Ectodermal cell (in vitro differentiated cells): ENCODE data around the gene MYH10.
"Not testable (repeated sequence)": the region's sequence is repeated elsewhere in the genome, so short reads cannot be mapped to it uniquely, and the experiment has no call there.

Source experiments
- H3K27ac ChIP-seq: 2 replicates; pipeline ENCODE4 v1.7.0; 2013; ENCODE audit warnings: mild to moderate bottlenecking, low read depth, low read length; ENCODE audit not compliant: insufficient read depth, poor library complexity, severe bottlenecking
- H3K27me3 ChIP-seq: 2 replicates; pipeline ENCODE4 v1.7.0; 2013; ENCODE audit warnings: mild to moderate bottlenecking, low read length; ENCODE audit not compliant: insufficient read depth, control insufficient read depth, poor library complexity, severe bottlenecking
- H3K36me3 ChIP-seq: one replicate; pipeline ENCODE4 v1.7.0; 2013; ENCODE audit warnings: low read length; ENCODE audit not compliant: control insufficient read depth, insufficient read depth
- H3K4me1 ChIP-seq: one replicate; pipeline ENCODE4 v1.7.0; 2013; ENCODE audit warnings: low read length; ENCODE audit not compliant: control insufficient read depth, insufficient read depth
- H3K4me3 ChIP-seq: 2 replicates; pipeline ENCODE4 v1.7.0; 2013; ENCODE audit warnings: low read depth, low read length, control low read depth; ENCODE audit not compliant: insufficient read depth
- H3K9me3 ChIP-seq: 2 replicates; pipeline ENCODE4 v1.7.0; 2013; ENCODE audit warnings: mild to moderate bottlenecking, low read length, moderate library complexity; ENCODE audit not compliant: control insufficient read depth
- WGBS, 2 experiments: methylation state at CpG; one replicate each; pipeline ENCODE4 v1.1.7; 2013; ENCODE audit warnings: missing lambda C conversion rate in 2 of 2; 5-methylcytosine and 5-hydroxymethylcytosine counted together

The MYH10 gene

GRCh38 chr17:8664456-8665126 is 34.1 kb upstream of the MYH10 start:
- Histone ChIP-seq H3K9me3 (no peaks in the 10 kb centered on the region), H3K4me3 (no peak overlapping the region), H3K27ac (no peak overlapping the region), H3K36me3 (no peaks in the 10 kb centered on the region), H3K4me1 (no peaks in the 10 kb centered on the region), H3K27me3 (no peaks in the 10 kb centered on the region)
- 94% methylated on average over 10 to 12 of the region's 12 CpGs for WGBS, 2 experiments

GRCh38 chr17:8662973-8663372 is 32.4 kb upstream of the MYH10 start:
- Histone ChIP-seq H3K4me1 (no peaks in the 10 kb centered on the region), H3K4me3 (no peak overlapping the region), H3K9me3 (no peaks in the 10 kb centered on the region), H3K27me3 (no peaks in the 10 kb centered on the region), H3K27ac (no peak overlapping the region), H3K36me3 (no peaks in the 10 kb centered on the region)
- WGBS, 2 experiments = 97% methylated on average over 5 of the region's 5 CpGs

GRCh38 chr17:8662076-8662831 is 31.7 kb upstream of the MYH10 start:
- Histone ChIP-seq H3K9me3 (no peaks in the 10 kb centered on the region), H3K27ac (no peak overlapping the region), H3K36me3 (no peaks in the 10 kb centered on the region), H3K4me1 (no peaks in the 10 kb centered on the region), H3K27me3 (no peaks in the 10 kb centered on the region), H3K4me3 (no peak overlapping the region)
- 94 to 95% methylated on average over 3 to 4 of the region's 4 CpGs for WGBS, 2 experiments

GRCh38 chr17:8660709-8661108 is 30.2 kb upstream of the MYH10 start:
- not testable (repeated sequence) for H3K4me3 ChIP-seq, H3K36me3 ChIP-seq, H3K9me3 ChIP-seq, H3K27me3 ChIP-seq, H3K4me1 ChIP-seq, H3K27ac ChIP-seq

GRCh38 chr17:8659758-8660410 is 29.4 kb upstream of the MYH10 start:
- H3K27me3 ChIP-seq = no peaks in the 10 kb centered on the region

GRCh38 chr17:8658810-8659209 is 28.3 kb upstream of the MYH10 start:
- no peaks in the 10 kb centered on the region for H3K4me1 ChIP-seq
- H3K36me3 ChIP-seq = no peaks in the 10 kb centered on the region
- no peak overlapping the region for H3K4me3 ChIP-seq
- H3K27me3 ChIP-seq = no peaks in the 10 kb centered on the region
- H3K27ac ChIP-seq = no peak overlapping the region
- no peaks in the 10 kb centered on the region for H3K9me3 ChIP-seq
- WGBS, 2 experiments = 92 to 94% methylated on average over 6 of the region's 6 CpGs

More at GRCh38 chr17:8659758-8660410, 29.4 kb upstream of the MYH10 start:
- no peaks in the 10 kb centered on the region for H3K9me3 ChIP-seq
- H3K36me3 ChIP-seq = no peaks in the 10 kb centered on the region
- no peak overlapping the region for H3K4me3 ChIP-seq
- 92 to 93% methylated on average over 3 of the region's 3 CpGs for WGBS, 2 experiments
- H3K4me1 ChIP-seq = no peaks in the 10 kb centered on the region
- no peak overlapping the region for H3K27ac ChIP-seq

- H3K36me3 ChIP-seq = no peaks in the 10 kb centered on the region
- H3K27ac ChIP-seq = no peak overlapping the region
- 78 to 82% methylated on average over 3 to 4 of the region's 4 CpGs for WGBS, 2 experiments
- no peaks in the 10 kb centered on the region for H3K9me3 ChIP-seq
- H3K4me1 ChIP-seq = no peaks in the 10 kb centered on the region
- H3K4me3 ChIP-seq = no peak overlapping the region
- no peaks in the 10 kb centered on the region for H3K27me3 ChIP-seq
Observed at GRCh38 chr17:8656693-8657092, 26.2 kb upstream of the MYH10 start.

GRCh38 chr17:8654822-8655221 is 24.3 kb upstream of the MYH10 start:
- WGBS, 2 experiments = 88 to 96% methylated on average over 2 to 3 of the region's 4 CpGs
- no peaks in the 10 kb centered on the region for H3K36me3 ChIP-seq
- H3K4me1 ChIP-seq = no peaks in the 10 kb centered on the region
- no peak overlapping the region for H3K27ac ChIP-seq
- H3K4me3 ChIP-seq = no peak overlapping the region
- H3K9me3 ChIP-seq = no peaks in the 10 kb centered on the region
- no peaks in the 10 kb centered on the region for H3K27me3 ChIP-seq

GRCh38 chr17:8651013-8651412 is 20.5 kb upstream of the MYH10 start:
- Histone ChIP-seq H3K27me3 (no peaks in the 10 kb centered on the region), H3K4me1 (no peaks in the 10 kb centered on the region), H3K9me3 (no peaks in the 10 kb centered on the region), H3K4me3 (no peak overlapping the region), H3K36me3 (no peaks in the 10 kb centered on the region), H3K27ac (no peak overlapping the region)
- WGBS, 2 experiments = 78 to 80% methylated on average over 3 of the region's 4 CpGs

- H3K4me3 ChIP-seq = no peak overlapping the region
- no peaks in the 10 kb centered on the region for H3K36me3 ChIP-seq
- no peaks in the 10 kb centered on the region for H3K4me1 ChIP-seq
- WGBS, 2 experiments = 93 to 94% methylated on average over 1 of the region's 1 CpG
- H3K9me3 ChIP-seq = no peaks in the 10 kb centered on the region
- H3K27ac ChIP-seq = no peak overlapping the region
- H3K27me3 ChIP-seq = no peaks in the 10 kb centered on the region
Observed at GRCh38 chr17:8650119-8650499, 19.6 kb upstream of the MYH10 start.
